SK-N-SH treated with all-trans-retinoic acid at 6 μM for 48 hours (cell line): Measurements from ENCODE around the gene KLHL35.
A peak's percentile ranks its signal among the peaks of the same experiment; 100 is the strongest.
"Not testable (repeated sequence)": the region's sequence is repeated elsewhere in the genome, so short reads cannot be mapped to it uniquely, and the experiment has no call there.

Source experiments
- ATAC-seq: fragments of 200-7000 bp; cut with Tn5 transposase; 3 replicates; pipeline ENCODE4 v1.9.1; 2020; ENCODE audit warnings: mild to moderate bottlenecking, moderate library complexity
- ARNTL ChIP-seq: fragments of 450-650 bp; formaldehyde crosslinking; IDR thresholded peaks from 2 replicates; pipeline ENCODE4 v1.5.0; 2020; ENCODE audit warnings: low read depth, mild to moderate bottlenecking, moderate library complexity, borderline replicate concordance
- BACH2 ChIP-seq: fragments of 250-450 bp; sonication (Bioruptor Pico); IDR thresholded peaks from 2 replicates; pipeline ENCODE4 v1.9.0; 2021; ENCODE audit warnings: mild to moderate bottlenecking, borderline replicate concordance
- CSDC2 ChIP-seq: fragments of 250-450 bp; sonication (Bioruptor Pico); IDR thresholded peaks from 2 replicates; pipeline ENCODE4 v1.5.0; 2020; ENCODE audit warnings: mild to moderate bottlenecking, moderate library complexity
- CSRNP3 ChIP-seq: fragments of 250-450 bp; sonication (Bioruptor Pico); IDR thresholded peaks from 2 replicates; pipeline ENCODE4 v1.5.1; 2021; ENCODE audit warnings: mild to moderate bottlenecking, moderate library complexity
- ESRRG ChIP-seq: fragments of 250-450 bp; sonication (Bioruptor Pico); IDR thresholded peaks from 2 replicates; pipeline ENCODE4 v1.6.1; 2021; ENCODE audit warnings: mild to moderate bottlenecking
- GLIS3 ChIP-seq: fragments of 250-450 bp; sonication (Bioruptor Pico); IDR thresholded peaks from 2 replicates; pipeline ENCODE4 v1.5.0; 2020; ENCODE audit warnings: mild to moderate bottlenecking, moderate library complexity
- ISL1 ChIP-seq: fragments of 250-450 bp; sonication (Bioruptor Pico); IDR thresholded peaks from 2 replicates; pipeline ENCODE4 v2.1.2; 2022; ENCODE audit warnings: mild to moderate bottlenecking, moderate library complexity
- OSR1 ChIP-seq: fragments of 250-450 bp; sonication (Bioruptor Pico); IDR thresholded peaks from 2 replicates; pipeline ENCODE4 v1.8.0; 2022; ENCODE audit warnings: moderate library complexity, mild to moderate bottlenecking, inconsistent platforms
- PATZ1 ChIP-seq: fragments of 250-450 bp; sonication (Bioruptor Pico); IDR thresholded peaks from 2 replicates; pipeline ENCODE4 v1.8.0; 2020; ENCODE audit warnings: mild to moderate bottlenecking, moderate library complexity, borderline replicate concordance
- PPARA ChIP-seq: fragments of 250-450 bp; sonication (Bioruptor Pico); IDR thresholded peaks from 2 replicates; pipeline ENCODE4 v1.5.0; 2020; ENCODE audit warnings: mild to moderate bottlenecking, borderline replicate concordance
- RARB ChIP-seq: fragments of 250-450 bp; sonication (Bioruptor Pico); IDR thresholded peaks from 2 replicates; pipeline ENCODE4 v1.8.0; 2021; ENCODE audit warnings: mild to moderate bottlenecking, moderate library complexity
- SNAI2 ChIP-seq: fragments of 250-450 bp; sonication (Bioruptor Pico); IDR thresholded peaks from 2 replicates; pipeline ENCODE4 v1.5.0; 2020; ENCODE audit warnings: mild to moderate bottlenecking, moderate library complexity
- TCF4 ChIP-seq: fragments of 250-450 bp; sonication (Bioruptor Pico); IDR thresholded peaks from 2 replicates; pipeline ENCODE4 v1.8.0; 2021; ENCODE audit warnings: mild to moderate bottlenecking, moderate library complexity, borderline replicate concordance
- TOX ChIP-seq: fragments of 250-450 bp; sonication (Bioruptor Pico); IDR thresholded peaks from 2 replicates; pipeline ENCODE4 v1.8.0; 2021; ENCODE audit warnings: mild to moderate bottlenecking, moderate library complexity, borderline replicate concordance
- ZC3H10 ChIP-seq: fragments of 250-450 bp; sonication (Bioruptor Pico); IDR thresholded peaks from 2 replicates; pipeline ENCODE4 v1.5.1; 2021; ENCODE audit warnings: mild to moderate bottlenecking, moderate library complexity
- ZFP3 ChIP-seq: fragments of 250-450 bp; sonication (Bioruptor Pico); IDR thresholded peaks from 2 replicates; pipeline ENCODE4 v1.5.0; 2020; ENCODE audit warnings: mild to moderate bottlenecking, moderate library complexity
- ZFP30 ChIP-seq: fragments of 450-650 bp; formaldehyde crosslinking; IDR thresholded peaks from 2 replicates; pipeline ENCODE4 v1.5.0; 2022; ENCODE audit warnings: mild to moderate bottlenecking, moderate library complexity
- ZNF565 ChIP-seq: fragments of 450-650 bp; formaldehyde crosslinking; conservative IDR thresholded peaks from 2 replicates; pipeline ENCODE4 v1.5.0; 2020; ENCODE audit warnings: low read depth, mild to moderate bottlenecking, moderate library complexity
- ZNF70 ChIP-seq: fragments of 450-650 bp; formaldehyde crosslinking; IDR thresholded peaks from 2 replicates; pipeline ENCODE4 v1.5.0; 2020; ENCODE audit warnings: mild to moderate bottlenecking, moderate library complexity
- ZNF8 ChIP-seq: fragments of 450-650 bp; formaldehyde crosslinking; IDR thresholded peaks from 2 replicates; pipeline ENCODE4 v1.5.0; 2020; ENCODE audit warnings: mild to moderate bottlenecking, moderate library complexity
- TF ChIP-seq, protein P1 (sequence below): fragments of 250-450 bp; sonication (Bioruptor Pico); IDR thresholded peaks from 2 replicates; pipeline ENCODE4 v1.8.0; 2021; ENCODE audit warnings: low read depth, mild to moderate bottlenecking, moderate library complexity, borderline replicate concordance
- TF ChIP-seq, protein P2 (sequence below): fragments of 250-450 bp; sonication (Bioruptor Pico); IDR thresholded peaks from 2 replicates; pipeline ENCODE4 v1.5.1; 2020; ENCODE audit warnings: low read depth, mild to moderate bottlenecking, moderate library complexity

The KLHL35 gene

GRCh38 chr11:75413864-75414263 lies 19.1 kb downstream of the KLHL35 start (continued):
- TF ChIP-seq CSRNP3 (CRISPR knock-in tag), result no peak
- no peak for TF ChIP-seq ZC3H10 (CRISPR knock-in tag)
- TF ChIP-seq TCF4 (CRISPR knock-in tag), result no peak
- TF ChIP-seq ZNF565 (CRISPR knock-in tag), result no peak
- TF ChIP-seq, protein P1, sequence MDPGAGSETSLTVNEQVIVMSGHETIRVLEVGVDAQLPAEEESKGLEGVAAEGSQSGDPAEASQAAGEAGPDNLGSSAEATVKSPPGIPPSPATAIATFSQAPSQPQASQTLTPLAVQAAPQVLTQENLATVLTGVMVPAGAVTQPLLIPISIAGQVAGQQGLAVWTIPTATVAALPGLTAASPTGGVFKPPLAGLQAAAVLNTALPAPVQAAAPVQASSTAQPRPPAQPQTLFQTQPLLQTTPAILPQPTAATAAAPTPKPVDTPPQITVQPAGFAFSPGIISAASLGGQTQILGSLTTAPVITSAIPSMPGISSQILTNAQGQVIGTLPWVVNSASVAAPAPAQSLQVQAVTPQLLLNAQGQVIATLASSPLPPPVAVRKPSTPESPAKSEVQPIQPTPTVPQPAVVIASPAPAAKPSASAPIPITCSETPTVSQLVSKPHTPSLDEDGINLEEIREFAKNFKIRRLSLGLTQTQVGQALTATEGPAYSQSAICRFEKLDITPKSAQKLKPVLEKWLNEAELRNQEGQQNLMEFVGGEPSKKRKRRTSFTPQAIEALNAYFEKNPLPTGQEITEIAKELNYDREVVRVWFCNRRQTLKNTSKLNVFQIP (CRISPR knock-in tag), result no peak
- TF ChIP-seq BACH2, result no peak
- TF ChIP-seq PPARA (CRISPR knock-in tag), result no peak
- TF ChIP-seq ARNTL (CRISPR knock-in tag), result no peak
- TF ChIP-seq GLIS3 (CRISPR knock-in tag), result no peak
- TF ChIP-seq TOX (CRISPR knock-in tag), result no peak

DNA sequence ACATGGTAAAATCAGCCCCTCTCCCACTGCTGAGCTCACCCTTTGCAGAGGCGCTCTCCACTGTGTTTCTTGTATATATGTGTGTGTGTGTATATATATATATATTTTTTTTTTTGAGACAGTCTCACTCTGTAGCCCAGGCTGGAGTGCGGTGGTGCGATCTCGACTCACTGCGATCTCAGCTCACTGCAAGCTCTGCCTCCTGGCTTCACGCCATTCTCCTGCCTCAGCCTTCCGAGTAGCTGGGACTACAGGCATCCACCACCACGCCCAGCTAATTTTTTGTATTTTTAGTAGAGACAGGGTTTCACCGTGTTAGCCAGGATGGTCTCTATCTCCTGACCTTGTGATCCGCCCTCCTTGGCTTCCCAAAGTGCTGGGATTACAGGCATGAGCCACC lies 19.9 kb downstream of the KLHL35 start:
- not testable (repeated sequence) for ATAC-seq

DNA sequence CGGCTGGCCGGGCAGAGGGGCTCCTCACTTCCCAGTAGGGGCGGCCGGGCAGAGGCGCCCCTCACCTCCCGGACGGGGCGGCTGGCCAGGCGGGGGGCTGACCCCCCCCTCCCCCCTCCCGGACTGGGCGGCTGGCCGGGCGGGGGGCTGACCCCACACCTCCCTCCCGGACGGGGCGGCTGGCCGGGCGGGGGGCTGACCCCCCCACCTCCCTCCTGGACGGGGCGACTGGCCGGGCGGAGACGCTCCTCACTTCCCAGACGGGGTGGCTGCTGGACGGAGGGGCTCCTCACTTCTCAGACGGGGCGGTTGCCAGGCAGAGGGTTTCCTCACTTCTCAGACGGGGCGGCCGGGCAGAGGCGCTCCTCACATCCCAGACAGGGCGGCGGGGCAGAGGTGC lies 23.0 kb downstream of the KLHL35 start:
- not testable (repeated sequence) for ATAC-seq

DNA sequence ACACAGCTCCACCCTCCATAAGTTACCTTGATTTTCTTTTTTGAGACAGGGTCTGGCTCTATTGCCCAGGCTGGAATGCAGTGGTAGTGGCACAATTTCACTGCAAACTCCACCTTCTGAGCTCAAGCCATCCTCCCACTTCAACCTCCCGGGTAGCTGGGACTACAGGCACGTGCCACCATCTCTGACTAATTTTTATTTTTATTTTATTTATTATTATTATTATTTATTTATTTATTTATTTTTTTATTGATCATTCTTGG lies 24.1 kb downstream of the KLHL35 start:
- no peak for ATAC-seq
- TF ChIP-seq GLIS3 (CRISPR knock-in tag) (no peak), ISL1 (CRISPR knock-in tag) (no peak), OSR1 (no peak), ZNF70 (no peak), SNAI2 (CRISPR knock-in tag) (no peak), TOX (CRISPR knock-in tag) (no peak), ZFP30 (no peak), ZFP3 (CRISPR knock-in tag) (no peak)
- TF ChIP-seq, protein P1 (CRISPR knock-in tag), result no peak

DNA sequence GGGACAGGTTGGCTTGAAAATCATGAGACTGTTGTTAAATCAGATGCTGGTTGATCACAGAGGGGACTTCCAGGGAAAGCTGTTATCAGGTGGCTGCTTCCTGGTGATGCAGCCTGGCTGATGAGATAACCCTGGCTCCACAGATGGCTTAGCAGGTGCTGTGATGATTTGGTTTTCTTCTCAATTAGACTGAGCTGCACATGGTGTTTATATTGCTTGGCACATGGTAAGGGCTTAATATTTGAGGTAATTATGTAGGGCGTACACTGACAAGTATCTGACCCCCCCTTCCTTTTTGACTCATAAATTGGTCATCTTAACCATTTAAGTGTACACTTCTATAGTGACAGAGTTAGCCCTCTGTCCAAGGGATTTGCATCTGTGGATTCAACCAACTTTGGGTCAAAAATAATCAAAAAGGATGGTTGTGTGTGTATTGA lies 26.6 kb downstream of the KLHL35 start:
- peak; percentile 5; the same call in 2 of the 3 replicates for ATAC-seq
- TF ChIP-seq TCF4 (CRISPR knock-in tag) (peak; percentile 74; the same call in 1 of the 2 replicates), TOX (CRISPR knock-in tag) (no peak)
- TF ChIP-seq, all 23 proteins: peak for 1

DNA sequence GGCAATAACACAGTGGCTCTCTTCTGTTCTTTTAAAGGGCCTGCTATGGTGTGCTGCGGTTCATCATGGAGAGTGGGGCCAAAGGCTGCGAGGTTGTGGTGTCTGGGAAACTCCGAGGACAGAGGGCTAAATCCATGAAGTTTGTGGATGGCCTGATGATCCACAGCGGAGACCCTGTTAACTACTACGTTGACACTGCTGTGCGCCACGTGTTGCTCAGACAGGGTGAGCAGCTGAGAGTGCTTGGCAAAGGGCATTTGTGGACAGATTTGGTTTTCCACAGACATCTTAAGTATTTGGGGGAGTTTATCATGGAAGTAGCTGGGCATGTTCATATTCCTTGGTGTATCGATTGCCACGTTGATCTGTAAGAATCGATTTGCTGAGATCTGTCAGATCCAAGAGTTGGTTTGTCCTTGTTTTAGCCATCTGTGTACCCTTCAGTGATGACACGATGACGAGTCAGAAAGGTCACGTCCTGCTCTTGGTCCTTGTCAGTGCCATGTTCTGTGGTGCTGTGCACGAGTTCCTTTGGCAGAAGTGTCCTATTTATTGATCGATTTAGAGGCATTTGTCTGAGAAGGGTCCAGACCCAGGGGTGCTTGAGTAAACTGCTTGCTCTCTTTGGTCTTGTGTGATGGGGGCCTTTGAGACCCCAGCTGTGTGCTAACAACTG lies 28.9 kb downstream of the KLHL35 start:
- no peak for ATAC-seq
- no peak for TF ChIP-seq ESRRG
- no peak for TF ChIP-seq ZNF8 (CRISPR knock-in tag)
- TF ChIP-seq TCF4 (CRISPR knock-in tag), result no peak
- no peak for TF ChIP-seq GLIS3 (CRISPR knock-in tag)
- TF ChIP-seq ARNTL (CRISPR knock-in tag), result no peak
- TF ChIP-seq BACH2, result no peak
- TF ChIP-seq RARB (CRISPR knock-in tag), result no peak
- TF ChIP-seq, protein P2, sequence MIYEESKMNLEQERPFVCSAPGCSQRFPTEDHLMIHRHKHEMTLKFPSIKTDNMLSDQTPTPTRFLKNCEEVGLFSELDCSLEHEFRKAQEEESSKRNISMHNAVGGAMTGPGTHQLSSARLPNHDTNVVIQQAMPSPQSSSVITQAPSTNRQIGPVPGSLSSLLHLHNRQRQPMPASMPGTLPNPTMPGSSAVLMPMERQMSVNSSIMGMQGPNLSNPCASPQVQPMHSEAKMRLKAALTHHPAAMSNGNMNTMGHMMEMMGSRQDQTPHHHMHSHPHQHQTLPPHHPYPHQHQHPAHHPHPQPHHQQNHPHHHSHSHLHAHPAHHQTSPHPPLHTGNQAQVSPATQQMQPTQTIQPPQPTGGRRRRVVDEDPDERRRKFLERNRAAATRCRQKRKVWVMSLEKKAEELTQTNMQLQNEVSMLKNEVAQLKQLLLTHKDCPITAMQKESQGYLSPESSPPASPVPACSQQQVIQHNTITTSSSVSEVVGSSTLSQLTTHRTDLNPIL (CRISPR knock-in tag), result no peak
- TF ChIP-seq ZC3H10 (CRISPR knock-in tag), result no peak
- TF ChIP-seq, protein P1 (CRISPR knock-in tag), result no peak
- no peak for TF ChIP-seq ISL1 (CRISPR knock-in tag)
- no peak for TF ChIP-seq PATZ1 (CRISPR knock-in tag)
- TF ChIP-seq ZFP30, result no peak
- no peak for TF ChIP-seq OSR1
- TF ChIP-seq CSDC2, result no peak
- no peak for TF ChIP-seq SNAI2 (CRISPR knock-in tag)
- no peak for TF ChIP-seq ZNF70
- TF ChIP-seq TOX (CRISPR knock-in tag), result no peak
